ENCODE data around the gene BBS9. TPM values are rescaled to one million over a fixed set of nuclear protein-coding genes. Genes with fewer than 3 reads are reported as not detected.

Gene BBS9
- total RNA-seq, 1 donor from 2014 or later, result 18.6 TPM

GRCh38 chr7:33233659-33234058, 104.3 kb downstream of the BBS9 start:
- no peak for TF ChIP-seq CTCF (IDR thresholded peaks at IDR 0.05)
- no peaks in the 10 kb centered on the region for H3K36me3 Mint-ChIP-seq (ENCODE audit: low read depth)
- H3K9me3 Mint-ChIP-seq, result no peaks in the 10 kb centered on the region
- DNase-seq (no peak), ATAC-seq (ENCODE audit: low read depth) (no peak)
- CTCF ChIA-PET, result no interaction called here
- H3K27me3 Mint-ChIP-seq, result no peaks in the 10 kb centered on the region
- H3K4me1 Mint-ChIP-seq, result peaks cover 11% of the 10 kb centered on the region
- POLR2A ChIA-PET, result interaction anchor here (0.6 kb wide), 1 partner anchor 58 kb away, joined by 3 read pairs; no protein-coding TSS in a partner anchor
- intact Hi-C loops (cut with micrococcal nuclease), result no loop called here
- H3K4me3 Mint-ChIP-seq, result no peak overlapping the region
- H3K27ac Mint-ChIP-seq, result no peak overlapping the region

GRCh38 chr7:33237036-33237435, 107.7 kb downstream of the BBS9 start:
- TF ChIP-seq CTCF (IDR thresholded peaks at IDR 0.05), result no peak
- H3K27me3 Mint-ChIP-seq, result no peaks in the 10 kb centered on the region
- no peaks in the 10 kb centered on the region for H3K36me3 Mint-ChIP-seq (ENCODE audit: low read depth)
- POLR2A ChIA-PET, result no interaction called here
- H3K27ac Mint-ChIP-seq, result no peak overlapping the region
- H3K9me3 Mint-ChIP-seq, result no peaks in the 10 kb centered on the region
- ATAC-seq (ENCODE audit: low read depth) (no peak), DNase-seq (no peak)
- intact Hi-C loops (cut with micrococcal nuclease), result no loop called here
- peaks cover 11% of the 10 kb centered on the region for H3K4me1 Mint-ChIP-seq
- H3K4me3 Mint-ChIP-seq, result no peak overlapping the region
- CTCF ChIA-PET, result no interaction called here

GRCh38 chr7:33243319-33243881, 114.0 kb downstream of the BBS9 start:
- DNase-seq (no peak), ATAC-seq (ENCODE audit: low read depth) (no peak)
- H3K4me1 Mint-ChIP-seq, result no peaks in the 10 kb centered on the region
- CTCF ChIA-PET, result interaction anchor here (0.6 to 1.4 kb wide), 2 partner anchors 521 to 689 kb away, joined by 5 to 6 read pairs; no protein-coding TSS in a partner anchor
- no peaks in the 10 kb centered on the region for H3K27me3 Mint-ChIP-seq
- no peak for TF ChIP-seq CTCF (IDR thresholded peaks at IDR 0.05)
- H3K36me3 Mint-ChIP-seq (ENCODE audit: low read depth), result no peaks in the 10 kb centered on the region
- intact Hi-C loops (cut with micrococcal nuclease), result loop anchor here (1.0 kb wide), 1 partner anchor 652 kb away; no protein-coding TSS in a partner anchor
- H3K4me3 Mint-ChIP-seq, result no peak overlapping the region
- POLR2A ChIA-PET, result no interaction called here
- H3K27ac Mint-ChIP-seq, result no peak overlapping the region
- H3K9me3 Mint-ChIP-seq, result no peaks in the 10 kb centered on the region

- no peak for DNase-seq
- no peak for TF ChIP-seq CTCF (IDR thresholded peaks at IDR 0.05)
- ChIA-PET POLR2A (no interaction called here), CTCF (interaction anchor here (0.7 kb wide), 1 partner anchor 685 kb away, joined by 4 read pairs; no protein-coding TSS in a partner anchor)
- intact Hi-C loops (cut with micrococcal nuclease), result no loop called here
- peaks cover 2% of the 10 kb centered on the region for H3K9me3 Mint-ChIP-seq
- no peaks in the 10 kb centered on the region for H3K4me1 Mint-ChIP-seq
- no peak for ATAC-seq (ENCODE audit: low read depth)
- no peaks in the 10 kb centered on the region for H3K27me3 Mint-ChIP-seq
- no peak overlapping the region for H3K4me3 Mint-ChIP-seq
- peaks cover 6% of the 10 kb centered on the region for H3K36me3 Mint-ChIP-seq (ENCODE audit: low read depth)
- no peak overlapping the region for H3K27ac Mint-ChIP-seq
These were observed 119.3 kb downstream of the BBS9 start for GRCh38 chr7:33248671-33249070.

GRCh38 chr7:33250421-33250871, 121.1 kb downstream of the BBS9 start:
- no peak for ATAC-seq (ENCODE audit: low read depth)
- Mint-ChIP-seq H3K27ac (no peak overlapping the region), H3K4me1 (no peaks in the 10 kb centered on the region), H3K36me3 (ENCODE audit: low read depth) (peaks cover 6% of the 10 kb centered on the region), H3K27me3 (no peaks in the 10 kb centered on the region), H3K4me3 (no peak overlapping the region), H3K9me3 (peaks cover 2% of the 10 kb centered on the region)
- no peak for TF ChIP-seq CTCF (IDR thresholded peaks at IDR 0.05)
- ChIA-PET CTCF (no interaction called here), POLR2A (no interaction called here)
- DNase-seq, result no peak
- intact Hi-C loops (cut with micrococcal nuclease), result no loop called here
